ENCODE measurements around the gene CTSW. TPM values are rescaled to one million over a fixed set of nuclear protein-coding genes. Genes with fewer than 3 reads are reported as not detected.
A peak's percentile ranks its signal among the peaks of the same experiment; 100 is the strongest.

The CTSW gene
- total and polyA plus RNA-seq, 2 donors (not counting 1 experiment from before 2014, with no cell fraction given) = 0.84 to 4.6 TPM

- peak overlapping the region; percentile 32 for H2AFZ ChIP-seq (ENCODE audit: insufficient read depth, low read depth, low read length, poor library complexity, severe bottlenecking)
- H3K27me3 ChIP-seq (replicated peaks in 1 of 4; ENCODE audit: control extremely low read depth in 1 of 4, control insufficient read depth in 3 of 4, insufficient read depth in 4 of 4, low read length in 3 of 4) = peaks cover 0 to 38% (median 12%) of the 10 kb centered on the region in 4 experiments
- ChIA-PET CTCF (interaction anchor here (0.7 to 7.0 kb wide), 7 partner anchors 8 to 87 kb away, joined by 3 to 44 read pairs (median 7); partner anchors contain the start of genes CCDC85B and FIBP), POLR2A (interaction anchor here (0.6 to 4.4 kb wide), 3 partner anchors 10 to 259 kb away, joined by 3 to 33 read pairs (median 6); partner anchors contain the start of genes CCDC85B and FIBP)
- DNase-seq (no peak), ATAC-seq (ENCODE audit: low read depth) (no peak)
- H3K79me2 ChIP-seq (ENCODE audit: control insufficient read depth, insufficient read depth, low read length) = no peaks in the 10 kb centered on the region
- H3K36me3 ChIP-seq (replicated peaks in 1 of 2; ENCODE audit: control extremely low read depth in 1 of 2, control insufficient read depth in 1 of 2, extremely low read depth in 1 of 2, insufficient read depth in 2 of 2, low read length in 1 of 2) = no peaks in the 10 kb centered on the region
- no peak for TF ChIP-seq EZH2 (IDR thresholded peaks at IDR 0.05; ENCODE audit: borderline replicate concordance, insufficient read depth, low read depth, low read length, poor library complexity, severe bottlenecking)
- TF ChIP-seq, protein P1, sequence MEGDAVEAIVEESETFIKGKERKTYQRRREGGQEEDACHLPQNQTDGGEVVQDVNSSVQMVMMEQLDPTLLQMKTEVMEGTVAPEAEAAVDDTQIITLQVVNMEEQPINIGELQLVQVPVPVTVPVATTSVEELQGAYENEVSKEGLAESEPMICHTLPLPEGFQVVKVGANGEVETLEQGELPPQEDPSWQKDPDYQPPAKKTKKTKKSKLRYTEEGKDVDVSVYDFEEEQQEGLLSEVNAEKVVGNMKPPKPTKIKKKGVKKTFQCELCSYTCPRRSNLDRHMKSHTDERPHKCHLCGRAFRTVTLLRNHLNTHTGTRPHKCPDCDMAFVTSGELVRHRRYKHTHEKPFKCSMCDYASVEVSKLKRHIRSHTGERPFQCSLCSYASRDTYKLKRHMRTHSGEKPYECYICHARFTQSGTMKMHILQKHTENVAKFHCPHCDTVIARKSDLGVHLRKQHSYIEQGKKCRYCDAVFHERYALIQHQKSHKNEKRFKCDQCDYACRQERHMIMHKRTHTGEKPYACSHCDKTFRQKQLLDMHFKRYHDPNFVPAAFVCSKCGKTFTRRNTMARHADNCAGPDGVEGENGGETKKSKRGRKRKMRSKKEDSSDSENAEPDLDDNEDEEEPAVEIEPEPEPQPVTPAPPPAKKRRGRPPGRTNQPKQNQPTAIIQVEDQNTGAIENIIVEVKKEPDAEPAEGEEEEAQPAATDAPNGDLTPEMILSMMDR (IDR thresholded peaks at IDR 0.05) = no peak
- peak overlapping the region in 3 of 5 experiments; percentile 52 to 64 (median 56) for H3K4me3 ChIP-seq (ENCODE audit: control extremely low read depth in 1 of 5, extremely low read depth in 1 of 5, insufficient read depth in 1 of 5, low read depth in 2 of 5, low read length in 4 of 5)
- intact Hi-C loops (cut with micrococcal nuclease) = no loop called here
- H3K27ac ChIP-seq (ENCODE audit: low read length in 2 of 2) = no peak overlapping the region
- peaks cover 26 to 27% of the 10 kb centered on the region in 2 donors for H3K4me1 ChIP-seq (ENCODE audit: control insufficient read depth in 2 of 2, insufficient read depth in 2 of 2, low read length in 2 of 2)
- H3K27ac Mint-ChIP-seq = no peak overlapping the region
- peaks cover 0 to 10% (median 0%) of the 10 kb centered on the region in 3 donors for H3K9me3 ChIP-seq (ENCODE audit: control extremely low read depth in 1 of 3, control insufficient read depth in 2 of 3, insufficient read depth in 1 of 3, low read length in 2 of 3)
- peaks cover 16% of the 10 kb centered on the region for H3K4me1 Mint-ChIP-seq
- H3K27me3 Mint-ChIP-seq = peaks cover 11% of the 10 kb centered on the region
- no peaks in the 10 kb centered on the region for H4K20me1 ChIP-seq (ENCODE audit: control insufficient read depth, insufficient read depth, low read length, poor library complexity, severe bottlenecking)
- peak overlapping the region; percentile 71 for H3K9ac ChIP-seq (ENCODE audit: low read length)
- 20% methylated on average over 23 of the region's 28 CpGs for WGBS (ENCODE audit: insufficient coverage)
- peak overlapping the region; percentile 68 for H3K4me3 Mint-ChIP-seq
- no peaks in the 10 kb centered on the region for H3K9me3 Mint-ChIP-seq (ENCODE audit: insufficient read depth)
- H3K4me2 ChIP-seq (replicated peaks; ENCODE audit: low read depth, low read length, poor library complexity, severe bottlenecking) = peak overlapping the region; percentile 95
Measured at GRCh38 chr11:65898656-65899355, 19.2 kb downstream of the CTSW start.

Measured in B cell (primary cell).